Heart left ventricle (tissue), 13 donors: Measurements from ENCODE around the gene ST7.

Source experiments
- POLR2A ChIP-seq, 2 donors: fragments of 450-650 bp; IDR thresholded peaks; one replicate each; pipeline ENCODE4 v1.6.1; 2017; ENCODE audit warnings: antibody characterized with exemption in 2 of 2, mild to moderate bottlenecking in 2 of 2, moderate library complexity in 2 of 2
- TF ChIP-seq, protein P1 (sequence below), 12 donors: fragments of 200-600 bp; sonication (generic) in 4 of 12; IDR thresholded peaks; one replicate each; pipeline versions ENCODE4 v1.5.0 to v1.8.0; 2018 to 2022; ENCODE audit warnings: antibody characterized with exemption in 12 of 12, mild to moderate bottlenecking in 5 of 12
- donor health status: ischemic (EF 13 %, LVEDD 7.1; RV severe dilation, severe dysfunction).
- donor health status: DM: no; HTN: yes; CAD: no.
- donor health status: DM: no; HTN: no; CAD: no.
- donor health status: ischemic (EF 25% LVEDD 6.9; RV normal size, moderate dysfunction).
- donor health status: ischemic (EF 25% LVEDD 5.7; RV mildly dilated, moderate dysfunction).
- donor health status: ischemic (EF 35%, LVEDD 5.7; RV mildly dilated, moderate dysfunction).
- donor health status: nonischemic (EF 11% LVEDD 7.7; RV severe dilation, severe dysfunction).
- donor health status: DM: yes; HTN: yes; CAD: no.
- donor health status: PGD.
- donor health status: ischemic (EF 29% LVEDD 5.4; RV normal size, mild dysfunction).
- donor health status: nonischemic (EF 23%, LVEDD 6.1; RV moderate dilation, normal function).

- TF ChIP-seq, protein P1, sequence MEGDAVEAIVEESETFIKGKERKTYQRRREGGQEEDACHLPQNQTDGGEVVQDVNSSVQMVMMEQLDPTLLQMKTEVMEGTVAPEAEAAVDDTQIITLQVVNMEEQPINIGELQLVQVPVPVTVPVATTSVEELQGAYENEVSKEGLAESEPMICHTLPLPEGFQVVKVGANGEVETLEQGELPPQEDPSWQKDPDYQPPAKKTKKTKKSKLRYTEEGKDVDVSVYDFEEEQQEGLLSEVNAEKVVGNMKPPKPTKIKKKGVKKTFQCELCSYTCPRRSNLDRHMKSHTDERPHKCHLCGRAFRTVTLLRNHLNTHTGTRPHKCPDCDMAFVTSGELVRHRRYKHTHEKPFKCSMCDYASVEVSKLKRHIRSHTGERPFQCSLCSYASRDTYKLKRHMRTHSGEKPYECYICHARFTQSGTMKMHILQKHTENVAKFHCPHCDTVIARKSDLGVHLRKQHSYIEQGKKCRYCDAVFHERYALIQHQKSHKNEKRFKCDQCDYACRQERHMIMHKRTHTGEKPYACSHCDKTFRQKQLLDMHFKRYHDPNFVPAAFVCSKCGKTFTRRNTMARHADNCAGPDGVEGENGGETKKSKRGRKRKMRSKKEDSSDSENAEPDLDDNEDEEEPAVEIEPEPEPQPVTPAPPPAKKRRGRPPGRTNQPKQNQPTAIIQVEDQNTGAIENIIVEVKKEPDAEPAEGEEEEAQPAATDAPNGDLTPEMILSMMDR (IDR thresholded peaks at IDR 0.05), result no peak
- TF ChIP-seq POLR2A (IDR thresholded peaks at IDR 0.05), result no peak
Measured at GRCh38 chr7:117219485-117219884, 266.2 kb downstream of the ST7 start.
